K562 (cell line): ENCODE measurements around the gene PLA2G2C. TPM values are rescaled to one million over a fixed set of nuclear protein-coding genes. Genes with fewer than 3 reads are reported as not detected.
A peak's percentile ranks its signal among the peaks of the same experiment; 100 is the strongest.

ENCODE experiments used
- ARID3A ChIP-seq: IDR thresholded peaks from 2 replicates; pipeline ENCODE4 v1.6.1; 2012; ENCODE audit warnings: low read depth, low read length, improper control_type of control experiment, borderline replicate concordance
- CBFB ChIP-seq: sonication (generic); formaldehyde crosslinking; IDR thresholded peaks from 2 replicates; pipeline ENCODE4 v1.4.0; 2020; ENCODE audit warnings: mild to moderate bottlenecking, missing genetic modification reagents
- CEBPB ChIP-seq: fragments of 450-650 bp; IDR thresholded peaks from 2 replicates; pipeline ENCODE4 v1.6.1; 2016; ENCODE audit warnings: missing genetic modification characterization, missing compliant biosample characterization
- CHAMP1 ChIP-seq: fragments of 450-650 bp; IDR thresholded peaks from 2 replicates; pipeline ENCODE4 v1.6.1; 2016; ENCODE audit warnings: mild to moderate bottlenecking
- EHMT2 ChIP-seq: fragments of 450-650 bp; IDR thresholded peaks from 2 replicates; pipeline ENCODE4 v1.6.1; 2018; ENCODE audit warnings: antibody characterized with exemption
- EWSR1 ChIP-seq: fragments of 450-650 bp; IDR thresholded peaks from 2 replicates; pipeline ENCODE4 v1.6.1; 2018; ENCODE audit warnings: borderline replicate concordance, mild to moderate bottlenecking, low read depth, moderate library complexity; ENCODE audit not compliant: partially characterized antibody
- IRF9 ChIP-seq: fragments of 450-650 bp; IDR thresholded peaks from 2 replicates; pipeline ENCODE4 v1.6.1; 2016; ENCODE audit warnings: missing biosample characterization, missing genetic modification characterization
- MTA2 ChIP-seq: fragments of 450-650 bp; IDR thresholded peaks from 2 replicates; pipeline ENCODE4 v1.6.1; 2016; ENCODE audit warnings: low read depth
- NR3C1 ChIP-seq: sonication (generic); formaldehyde crosslinking; IDR thresholded peaks from 2 replicates; pipeline ENCODE4 v1.8.1; 2022; ENCODE audit warnings: missing genetic modification reagents
- NR4A1 ChIP-seq, 2 experiments: fragments of 250-450 bp in 1 of 2; fragments of 450-650 bp in 1 of 2; sonication (Bioruptor Pico) in 1 of 2; IDR thresholded peaks; 2 replicates each; pipeline versions ENCODE4 v1.4.0 to v1.6.1; 2016 to 2020; ENCODE audit warnings: mild to moderate bottlenecking in 2 of 2, missing compliant biosample characterization in 1 of 2, missing genetic modification characterization in 1 of 2, moderate library complexity in 1 of 2
- NRF1 ChIP-seq, 2 experiments: fragments of 450-650 bp; IDR thresholded peaks in 1 of 2; conservative IDR thresholded peaks in 1 of 2; 2 replicates each; pipeline ENCODE4 v1.6.1; 2014; ENCODE audit warnings: mild to moderate bottlenecking in 2 of 2
- RREB1 ChIP-seq: fragments of 250-450 bp; sonication (Bioruptor Pico); IDR thresholded peaks from 2 replicates; pipeline ENCODE4 v1.4.0; 2020
- SNIP1 ChIP-seq: fragments of 450-650 bp; IDR thresholded peaks from 2 replicates; pipeline ENCODE4 v1.7.1; 2017; ENCODE audit warnings: low read depth, mild to moderate bottlenecking
- SUPT5H ChIP-seq: fragments of 450-650 bp; IDR thresholded peaks from 2 replicates; pipeline ENCODE4 v1.6.1; 2016
- polyA plus RNA-seq, 8 experiments: library from polyadenylated mRNA; depleted of rRNA in 4 of 8; stranded (reverse) in 5 of 8; unstranded in 3 of 8; fragments of >200 nt; fragmentation: Nextera tagmentation in 2 of 8; fragmentation: Illumina TruSeq in 1 of 8; extraction: Ambion mirVana in 2 of 8; extraction: Trizol in 1 of 8; gene quantifications; 2 replicates each; pipeline versions ENCODE4 v1.2.1 to v1.2.3, GENCODE V29; 2011 to 2014; ENCODE audit warnings: inconsistent platforms in 1 of 8, missing spikeins in 1 of 8
- total RNA-seq, 7 experiments: library from RNA; depleted of rRNA in 6 of 7; stranded (reverse); fragments of >200 nt in 6 of 7; fragmentation: Illumina TruSeq in 2 of 7; extraction: Trizol in 2 of 7; gene quantifications; 2 replicates each; pipeline versions ENCODE4 v1.2.1 to v1.2.3, GENCODE V29; 2011 to 2021; ENCODE audit warnings: low replicate concordance in 1 of 7

Gene PLA2G2C
- total and polyA plus RNA-seq, 9 of the 15 experiments (the other 6 are each of a cell fraction or from before 2014, with no cell fraction given): 0.14 to 0.49 (median 0.21) TPM

- TF ChIP-seq RREB1 (CRISPR knock-in tag): 0 out of 2 replicates have a peak, but pooled peaks have one; percentile 47
- peak; percentile 66 for TF ChIP-seq MTA2
- TF ChIP-seq NR3C1: no peak
- TF ChIP-seq EHMT2: peak; percentile 74
- no peak for TF ChIP-seq EWSR1
- TF ChIP-seq CHAMP1: no peak
- peak; percentile 66; the same call in 1 of the 2 replicates for TF ChIP-seq SUPT5H
- no peak for TF ChIP-seq NR4A1 (CRISPR knock-in tag; IDR thresholded peaks at IDR 0.05)
- TF ChIP-seq NR4A1 (tag; IDR thresholded peaks at IDR 0.05): peak; percentile 57
- peak; percentile 19 to 35; a peak in 2 of 4 replicates for TF ChIP-seq NRF1 (conservative IDR thresholded peaks at IDR 0.05 in 1 of 2, IDR thresholded peaks at IDR 0.05 in 1 of 2)
- peak; percentile 60; the same call in 1 of the 2 replicates for TF ChIP-seq ARID3A
- TF ChIP-seq CEBPB (tag): peak; percentile 90
- peak; percentile 69; the same call in 1 of the 2 replicates for TF ChIP-seq CBFB (CRISPR knock-in tag)
- no peak for TF ChIP-seq IRF9
- 0 out of 2 replicates have a peak, but pooled peaks have one; percentile 4 for TF ChIP-seq SNIP1
These were observed 1.1 kb downstream of the PLA2G2C start (continued) for GRCh38 chr1:20184997-20185833.
